ENCODE measurements around the gene RNF207.

The RNF207 gene

GRCh38 chr1:6260961-6261614 lies 55.2 kb downstream of the RNF207 start, which contains the start of gene GPR153:
TSS of gene GPR153 (minus strand) at chr1:6261098. CDS start at chr1:6254905, 6,193 bp downstream.
- no peak within 1 kb of the TSS for H3K4me3 ChIP-seq (ENCODE audit: low read depth, low read length)
- TF ChIP-seq MAX (IDR thresholded peaks at IDR 0.05; ENCODE audit: low read depth, low read length) (no peak), MYC (IDR thresholded peaks at IDR 0.05; ENCODE audit: low read depth, low read length) (no peak), POLR2A (IDR thresholded peaks at IDR 0.05; ENCODE audit: extremely low read depth, insufficient read length) (no peak), CTCF (IDR thresholded peaks at IDR 0.05; ENCODE audit: low read depth, low read length) (no peak)
- DNase-seq (ENCODE audit: low read depth) = peak; percentile 66

- TF ChIP-seq MAX (IDR thresholded peaks at IDR 0.05; ENCODE audit: low read depth, low read length) (no peak), CTCF (IDR thresholded peaks at IDR 0.05; ENCODE audit: low read depth, low read length) (no peak), POLR2A (IDR thresholded peaks at IDR 0.05; ENCODE audit: extremely low read depth, insufficient read length) (no peak), MYC (IDR thresholded peaks at IDR 0.05; ENCODE audit: low read depth, low read length) (no peak)
- H3K4me3 ChIP-seq (ENCODE audit: low read depth, low read length) = no peak overlapping the region
- no peak for DNase-seq (ENCODE audit: low read depth)
Measured at GRCh38 chr1:6261615-6261995, 55.7 kb downstream of the RNF207 start.

GRCh38 chr1:6262555-6263420 lies 56.9 kb downstream of the RNF207 start:
- DNase-seq (ENCODE audit: low read depth) = no peak
- no peak for TF ChIP-seq CTCF (IDR thresholded peaks at IDR 0.05; ENCODE audit: low read depth, low read length)
- no peak for TF ChIP-seq POLR2A (IDR thresholded peaks at IDR 0.05; ENCODE audit: extremely low read depth, insufficient read length)
- TF ChIP-seq MYC (IDR thresholded peaks at IDR 0.05; ENCODE audit: low read depth, low read length) = no peak
- TF ChIP-seq MAX (IDR thresholded peaks at IDR 0.05; ENCODE audit: low read depth, low read length) = no peak
- no peak overlapping the region for H3K4me3 ChIP-seq (ENCODE audit: low read depth, low read length)

GRCh38 chr1:6263716-6264115 lies 57.8 kb downstream of the RNF207 start:
- H3K4me3 ChIP-seq (ENCODE audit: low read depth, low read length) = no peak overlapping the region
- DNase-seq (ENCODE audit: low read depth) = no peak
- TF ChIP-seq CTCF (IDR thresholded peaks at IDR 0.05; ENCODE audit: low read depth, low read length) (no peak), MAX (IDR thresholded peaks at IDR 0.05; ENCODE audit: low read depth, low read length) (no peak), POLR2A (IDR thresholded peaks at IDR 0.05; ENCODE audit: extremely low read depth, insufficient read length) (no peak), MYC (IDR thresholded peaks at IDR 0.05; ENCODE audit: low read depth, low read length) (no peak)

- DNase-seq (ENCODE audit: low read depth) = no peak
- TF ChIP-seq MYC (IDR thresholded peaks at IDR 0.05; ENCODE audit: low read depth, low read length) (no peak), CTCF (IDR thresholded peaks at IDR 0.05; ENCODE audit: low read depth, low read length) (no peak), MAX (IDR thresholded peaks at IDR 0.05; ENCODE audit: low read depth, low read length) (no peak), POLR2A (IDR thresholded peaks at IDR 0.05; ENCODE audit: extremely low read depth, insufficient read length) (no peak)
- H3K4me3 ChIP-seq (ENCODE audit: low read depth, low read length) = no peak overlapping the region
Measured at GRCh38 chr1:6265151-6265550, 59.2 kb downstream of the RNF207 start.
